GM12801 (cell line): ENCODE results near the gene LSM4.

Experiments used
- CTCF ChIP-seq: IDR thresholded peaks from one replicate; pipeline ENCODE4 v1.5.1; 2011; ENCODE audit warnings: control low read depth; ENCODE audit not compliant: insufficient read length; ENCODE audit errors: extremely low read depth

LSM4 gene

GRCh38 chr19:18306888-18307260, 16.0 kb downstream of the LSM4 start:
- no peak for TF ChIP-seq CTCF

DNA sequence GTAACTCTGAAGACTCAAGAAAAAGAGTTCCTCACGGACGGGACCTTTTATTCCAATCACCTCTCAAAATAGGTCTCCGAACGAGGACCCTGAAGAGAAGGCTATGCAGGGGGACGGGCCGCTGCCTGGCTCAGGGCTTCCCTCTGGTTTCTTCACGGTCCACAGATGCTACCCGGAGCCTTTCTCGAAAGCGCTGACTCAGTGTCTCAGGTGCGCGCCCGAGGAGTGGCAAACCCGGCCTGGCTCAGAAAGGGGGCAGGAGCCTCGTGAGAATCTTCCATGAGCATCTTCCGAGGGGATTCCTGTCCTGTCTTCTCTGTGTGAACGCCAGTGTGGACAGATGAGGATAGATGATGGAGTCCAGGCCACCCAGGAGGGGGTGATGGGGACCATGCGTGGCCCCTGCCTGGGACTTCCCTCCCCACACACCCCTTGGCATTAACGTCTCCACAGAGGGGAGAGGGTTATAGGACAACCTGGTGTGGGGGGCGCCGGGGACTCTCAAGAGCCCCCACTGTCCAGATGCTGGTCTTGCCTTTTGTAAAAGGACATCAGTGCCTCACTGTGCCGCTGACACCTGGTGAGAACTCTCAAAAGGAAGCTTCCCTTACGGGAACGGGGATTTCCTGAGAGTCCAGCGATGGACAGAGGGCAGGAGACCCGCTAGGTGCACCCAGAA, 16.5 kb downstream of the LSM4 start:
- TF ChIP-seq CTCF, result no peak

DNA sequence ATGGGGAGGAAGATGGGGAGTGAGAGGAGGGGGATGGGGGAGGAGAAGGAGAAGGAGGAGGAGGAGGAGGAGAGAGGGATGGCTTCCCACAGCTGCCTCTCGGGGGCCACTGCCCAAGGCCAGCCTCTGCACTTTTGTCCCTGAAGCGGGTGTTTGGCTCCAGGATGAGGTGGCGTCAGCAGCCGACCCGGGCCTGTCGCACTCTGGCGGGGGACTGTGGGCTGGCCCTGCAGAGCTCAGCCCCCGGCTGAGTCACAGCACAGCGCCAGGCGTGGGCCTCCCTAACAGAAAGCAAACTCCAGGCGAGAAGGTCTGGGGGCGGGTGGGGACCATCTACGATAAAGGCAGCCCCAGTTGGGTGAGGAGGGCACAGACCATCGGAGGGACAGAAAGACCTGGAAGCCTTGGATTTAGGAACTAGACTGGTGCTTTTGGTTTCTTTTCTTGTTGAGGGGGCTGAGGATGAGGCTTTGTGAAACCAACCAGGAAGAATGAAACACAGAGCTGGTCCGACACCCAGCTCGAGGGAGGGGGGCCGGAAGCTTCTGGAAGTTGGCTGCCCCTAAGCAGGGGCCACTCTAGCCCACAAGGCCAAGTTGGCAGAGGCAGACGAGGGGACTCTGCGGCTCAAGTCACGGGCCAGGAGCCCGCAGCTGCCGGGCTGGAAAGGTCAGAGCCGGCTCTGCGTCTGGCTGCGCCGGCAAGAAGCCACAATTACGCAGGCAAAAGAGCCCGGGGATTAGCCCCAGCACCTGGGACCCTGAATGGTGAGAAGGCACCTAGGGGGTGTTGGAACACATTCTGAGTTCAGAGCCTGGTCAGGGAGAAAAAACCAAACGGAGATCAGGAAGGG, 18.2 kb downstream of the LSM4 start:
- no peak for TF ChIP-seq CTCF

- TF ChIP-seq CTCF, result no peak
These were observed 18.7 kb downstream of the LSM4 start for GRCh38 chr19:18304208-18304457.

- no peak for TF ChIP-seq CTCF
These were observed 21.2 kb downstream of the LSM4 start for GRCh38 chr19:18301718-18302111.

- TF ChIP-seq CTCF, result no peak
These were observed 21.8 kb downstream of the LSM4 start for GRCh38 chr19:18300930-18301717.

- no peak for TF ChIP-seq CTCF
These were observed 23.2 kb downstream of the LSM4 start for GRCh38 chr19:18299654-18300053.
